ENCODE data around the gene KIF1A.
A peak's percentile ranks its signal among the peaks of the same experiment; 100 is the strongest.
"Not testable (repeated sequence)": the region's sequence is repeated elsewhere in the genome, so short reads cannot be mapped to it uniquely, and the experiment has no call there.

The KIF1A gene

DNA sequence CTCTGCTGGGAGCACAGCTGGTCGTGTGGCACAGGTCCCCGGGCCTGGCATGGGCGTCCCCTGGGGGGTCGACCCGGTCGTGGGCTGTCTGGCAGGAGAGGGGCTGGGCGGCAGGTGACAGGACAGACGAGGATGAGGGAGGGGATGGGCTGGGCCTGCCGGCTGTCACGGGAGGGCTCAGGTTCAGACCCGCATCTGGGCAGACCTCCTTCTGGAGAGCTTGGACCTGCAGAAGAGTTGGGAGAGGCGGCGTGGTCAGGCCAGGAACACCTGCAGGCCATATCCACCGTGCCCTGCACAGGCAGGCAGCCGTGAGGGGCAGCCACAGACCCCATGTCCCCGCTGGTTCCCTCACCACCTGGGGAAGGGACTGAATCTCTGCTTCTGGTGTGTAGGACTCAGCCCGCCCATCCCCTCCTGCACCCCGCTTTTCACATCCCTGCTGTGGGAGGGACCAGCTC is 102.8 kb downstream of the KIF1A start:
- no peak for DNase-seq

DNA sequence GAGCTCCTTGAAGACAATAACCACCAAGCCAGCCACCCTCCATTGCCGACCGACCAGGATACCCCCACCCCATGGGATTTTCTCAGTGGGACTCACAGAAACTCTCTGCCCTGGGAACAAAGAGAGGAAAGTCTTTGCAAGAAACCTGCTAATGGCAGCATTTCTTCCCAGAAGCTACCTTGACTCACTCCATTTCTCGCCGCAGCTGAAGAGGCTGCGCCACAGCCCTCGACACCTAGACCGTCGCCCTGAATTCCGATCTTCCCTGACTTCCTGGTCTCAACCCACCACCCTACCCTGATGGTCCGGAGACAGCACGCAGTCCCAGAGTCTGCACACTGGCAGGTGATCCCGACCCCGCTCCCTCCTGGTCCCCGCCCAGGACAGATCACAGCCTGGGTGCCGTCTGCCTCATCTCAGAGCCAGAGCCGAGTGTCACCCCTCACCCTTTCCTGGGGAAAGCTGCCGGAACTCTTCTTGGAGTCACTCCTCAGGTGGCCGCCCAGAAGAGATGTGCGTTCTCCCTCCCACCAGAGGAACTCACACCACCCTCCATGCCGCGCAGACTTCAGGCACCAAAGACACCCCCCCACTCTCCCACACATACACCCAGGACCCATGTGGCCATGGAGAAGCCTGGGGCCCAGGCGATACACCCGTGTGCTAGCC is 103.8 kb downstream of the KIF1A start:
- DNase-seq = no peak

DNA sequence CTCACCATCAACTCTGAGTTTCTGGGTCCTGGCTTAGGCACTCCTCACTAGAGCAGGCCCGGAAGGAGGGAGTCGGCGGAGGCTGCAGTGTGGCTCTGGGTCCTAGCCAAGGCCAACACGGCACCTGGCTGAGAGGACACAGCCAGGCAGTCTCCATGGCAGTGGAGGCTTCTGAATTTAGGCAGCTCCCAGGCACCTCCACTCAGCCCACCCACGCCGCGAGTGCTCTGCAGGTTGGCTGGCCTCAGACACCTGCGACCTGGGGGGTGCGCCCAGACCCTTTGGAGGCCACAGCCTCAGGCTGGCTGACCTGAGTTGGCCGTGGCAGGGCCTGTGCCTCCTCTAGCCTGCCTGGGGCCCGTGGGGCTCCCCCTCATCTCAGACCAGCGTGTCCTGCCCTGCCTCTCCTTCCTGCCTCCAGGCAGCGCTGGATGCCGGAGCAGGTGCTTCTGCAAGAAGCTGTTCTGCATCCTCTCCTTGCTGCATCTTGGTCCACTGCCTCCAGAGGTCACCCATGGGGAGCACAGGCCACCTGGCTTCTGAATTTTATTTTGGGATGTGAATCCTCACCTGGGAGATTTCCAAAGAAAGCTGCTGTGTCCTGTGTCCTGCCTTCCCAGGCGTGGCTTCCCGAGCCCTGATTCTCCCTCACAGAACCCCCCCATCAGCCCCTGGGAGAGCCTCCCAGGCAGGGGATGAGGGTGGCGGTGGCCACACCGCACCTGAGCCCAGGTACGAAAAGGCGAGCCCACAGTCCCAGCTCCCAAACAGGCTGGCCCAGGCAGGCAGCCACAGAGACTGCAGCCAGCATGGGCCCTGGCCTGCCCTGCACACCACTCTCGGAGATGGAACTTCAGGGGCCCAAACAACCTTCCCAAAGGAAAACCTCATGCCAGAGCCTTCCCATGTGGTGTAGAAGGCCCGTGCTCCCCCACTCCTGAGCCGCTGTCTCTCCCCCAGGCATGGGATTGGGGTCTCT is 105.0 kb downstream of the KIF1A start:
- no peak for DNase-seq

DNA sequence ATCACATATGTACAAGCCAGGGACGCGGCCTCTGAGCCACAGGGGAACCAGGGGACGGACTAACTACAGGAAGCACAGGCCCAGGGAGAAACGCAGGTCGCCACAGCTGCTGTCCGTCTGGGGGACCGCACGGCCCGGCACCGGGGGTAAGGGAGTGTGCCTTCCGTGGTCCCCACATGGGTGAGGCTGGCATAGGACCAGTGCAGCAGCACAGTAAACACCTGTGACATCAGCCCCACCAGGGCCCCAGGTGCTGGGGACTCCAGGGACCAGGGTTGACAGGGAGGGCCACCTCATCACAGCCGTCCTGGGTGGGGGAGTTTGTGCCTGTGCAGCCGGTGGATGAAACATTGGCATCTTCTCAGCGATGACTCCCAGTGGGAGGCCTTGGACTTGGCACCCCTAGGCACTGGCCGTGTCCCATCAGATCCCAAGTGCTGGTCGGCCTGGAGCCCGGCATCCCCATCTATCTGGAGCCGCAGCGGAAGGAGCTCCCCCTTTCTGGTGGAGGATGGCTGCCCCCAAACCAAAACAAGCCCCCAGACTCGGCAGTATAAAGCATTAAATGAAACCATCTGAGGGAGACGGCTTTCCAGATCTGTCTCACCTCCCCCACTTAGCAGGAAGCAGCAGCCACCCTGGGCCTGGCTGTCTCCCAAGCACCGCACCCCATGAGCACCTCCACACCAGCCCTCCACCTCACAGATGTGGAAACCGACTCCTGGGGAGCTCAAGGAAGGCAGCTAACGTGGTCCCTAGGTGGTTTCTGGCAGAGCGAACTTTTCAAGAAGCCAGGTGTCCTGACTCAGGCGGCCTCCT is 105.9 kb downstream of the KIF1A start:
- no peak for DNase-seq

DNA sequence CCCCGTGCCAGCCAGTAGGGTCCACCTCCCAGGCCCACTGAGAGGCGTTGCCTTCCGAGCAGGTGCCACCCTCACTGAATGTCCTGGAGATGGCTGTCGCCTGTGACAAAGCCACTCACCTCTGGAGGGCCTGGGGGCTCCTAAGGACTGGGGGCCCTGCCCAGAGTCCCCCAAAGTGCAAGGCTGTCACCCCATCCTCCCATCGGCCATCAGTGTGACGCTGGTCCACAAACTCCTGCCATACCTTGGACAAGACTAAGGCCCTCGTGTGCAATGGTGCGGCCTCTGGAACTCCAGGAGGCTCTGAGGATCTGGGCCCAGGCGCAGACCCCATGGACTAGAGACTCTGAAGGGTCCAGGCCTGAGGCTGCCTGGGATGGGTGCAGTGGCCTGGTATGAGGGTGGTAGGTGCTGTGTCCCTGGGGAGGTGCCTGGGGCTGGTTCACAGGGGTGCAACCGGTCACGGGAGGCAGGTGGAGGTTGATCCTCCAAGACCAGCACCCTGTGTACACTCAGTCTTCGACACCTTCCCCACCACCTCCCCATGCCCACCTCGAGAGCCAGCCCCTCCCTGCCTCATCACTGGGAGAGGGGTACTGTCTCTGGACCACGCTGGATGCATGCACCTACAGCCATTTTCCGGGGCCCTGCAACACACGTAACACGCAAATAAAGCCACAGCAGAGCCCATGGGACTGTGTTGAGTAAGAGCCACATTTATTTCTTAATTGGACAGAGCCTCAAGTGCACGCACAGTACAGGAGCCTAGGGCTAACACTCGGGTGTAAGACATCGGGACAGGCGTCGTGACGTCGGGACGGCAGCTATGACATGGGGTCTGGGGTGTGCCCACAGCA is 106.7 kb downstream of the KIF1A start:
- no peak for DNase-seq

DNA sequence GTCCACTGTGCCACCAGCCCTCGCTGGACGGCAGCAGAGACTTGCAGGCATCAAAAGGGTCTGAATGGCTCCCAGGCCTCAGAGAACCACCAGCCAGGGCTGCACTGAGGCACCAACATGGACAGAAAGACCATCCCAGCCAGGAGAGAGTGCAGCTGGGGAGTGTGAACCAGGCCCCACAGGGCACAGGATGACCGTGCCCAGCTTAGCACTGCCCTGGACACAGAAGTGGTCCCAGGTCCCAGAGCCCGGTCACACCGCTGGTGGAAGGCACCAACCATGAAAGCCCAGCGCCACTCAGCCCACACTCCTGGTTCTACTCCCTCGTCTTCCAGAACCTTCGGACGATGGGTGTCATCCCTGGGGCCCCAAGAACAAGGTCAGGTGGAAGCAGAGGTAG is 107.9 kb downstream of the KIF1A start:
- DNase-seq = no peak

DNA sequence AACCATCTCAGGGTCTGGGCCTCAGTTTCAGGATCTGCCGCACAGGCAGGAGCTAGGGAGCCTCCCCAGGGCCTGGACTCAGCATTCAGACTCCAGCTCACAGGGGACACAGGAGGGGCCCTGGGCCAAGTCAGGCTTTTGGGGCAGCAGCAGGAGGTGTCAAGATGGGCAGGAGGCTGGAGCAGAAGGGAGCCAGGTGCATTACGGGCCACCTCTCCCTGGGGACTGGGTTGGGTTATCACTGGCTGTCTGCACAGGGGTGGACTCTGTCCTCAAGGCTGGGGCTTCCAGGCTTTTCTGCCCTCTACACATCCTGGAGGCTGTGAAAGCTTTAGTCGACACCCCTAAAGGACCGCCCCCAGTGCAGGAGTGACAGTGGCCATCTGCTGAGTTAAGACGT is 108.3 kb downstream of the KIF1A start:
- no peak for DNase-seq

DNA sequence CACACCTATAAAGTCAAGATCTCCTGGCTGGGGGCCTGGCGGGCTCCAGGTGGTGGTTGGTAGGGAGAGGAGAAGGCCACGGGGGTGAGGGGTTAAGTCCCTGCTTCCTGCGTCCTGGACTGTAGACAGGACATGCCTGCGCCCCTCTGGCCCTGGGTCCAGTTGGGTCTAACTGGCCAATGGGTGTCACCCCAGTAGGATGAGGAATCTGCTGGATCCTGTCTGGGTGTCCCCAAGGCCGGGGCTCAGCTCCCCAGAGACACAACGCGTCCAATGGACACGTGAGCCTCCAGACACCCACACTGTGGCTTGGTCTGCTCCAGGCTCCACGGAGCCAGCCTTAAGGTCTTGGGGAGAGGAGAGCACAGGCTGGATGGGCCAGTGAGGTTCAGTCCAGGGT is 108.7 kb downstream of the KIF1A start:
- no peak for DNase-seq

DNA sequence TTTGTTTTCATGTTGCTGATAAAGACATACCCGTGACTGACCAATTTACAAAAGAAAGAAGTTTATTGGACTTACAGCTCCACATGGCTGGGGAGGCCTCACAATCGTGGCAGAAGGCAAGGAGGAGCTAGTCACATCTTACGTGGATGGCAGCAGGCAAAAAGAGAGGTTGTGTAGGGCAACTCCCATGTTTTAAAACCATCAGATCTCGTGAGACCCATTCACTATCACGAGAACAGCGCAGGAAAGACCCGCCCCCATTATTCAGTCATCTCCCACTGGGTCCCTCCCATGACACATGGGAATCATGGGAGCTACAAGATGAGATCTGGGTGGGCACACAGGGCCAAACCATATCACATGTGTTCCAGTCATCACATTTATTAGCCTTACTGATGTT is 111.6 kb downstream of the KIF1A start:
- DNase-seq = no peak

DNA sequence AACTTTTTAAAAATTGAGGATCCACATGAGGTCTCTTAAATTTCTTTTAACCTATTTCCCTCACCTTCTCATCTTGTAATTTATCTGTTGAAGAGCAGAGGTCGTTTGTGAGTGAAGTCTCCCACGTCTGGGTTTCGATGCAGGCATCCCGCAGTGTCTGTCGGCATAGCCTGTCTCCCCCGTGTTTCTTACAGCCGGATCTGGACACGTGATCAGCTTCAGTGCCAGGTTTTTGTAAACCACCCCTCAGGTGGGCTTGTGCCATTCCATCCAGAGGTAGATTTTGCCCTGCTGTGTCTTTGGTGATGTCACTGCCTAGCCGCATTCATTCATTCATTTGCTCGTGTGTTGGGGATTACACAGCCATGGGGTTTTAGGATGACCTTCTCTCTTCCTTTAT is 112.2 kb downstream of the KIF1A start:
- no peak for DNase-seq

DNA sequence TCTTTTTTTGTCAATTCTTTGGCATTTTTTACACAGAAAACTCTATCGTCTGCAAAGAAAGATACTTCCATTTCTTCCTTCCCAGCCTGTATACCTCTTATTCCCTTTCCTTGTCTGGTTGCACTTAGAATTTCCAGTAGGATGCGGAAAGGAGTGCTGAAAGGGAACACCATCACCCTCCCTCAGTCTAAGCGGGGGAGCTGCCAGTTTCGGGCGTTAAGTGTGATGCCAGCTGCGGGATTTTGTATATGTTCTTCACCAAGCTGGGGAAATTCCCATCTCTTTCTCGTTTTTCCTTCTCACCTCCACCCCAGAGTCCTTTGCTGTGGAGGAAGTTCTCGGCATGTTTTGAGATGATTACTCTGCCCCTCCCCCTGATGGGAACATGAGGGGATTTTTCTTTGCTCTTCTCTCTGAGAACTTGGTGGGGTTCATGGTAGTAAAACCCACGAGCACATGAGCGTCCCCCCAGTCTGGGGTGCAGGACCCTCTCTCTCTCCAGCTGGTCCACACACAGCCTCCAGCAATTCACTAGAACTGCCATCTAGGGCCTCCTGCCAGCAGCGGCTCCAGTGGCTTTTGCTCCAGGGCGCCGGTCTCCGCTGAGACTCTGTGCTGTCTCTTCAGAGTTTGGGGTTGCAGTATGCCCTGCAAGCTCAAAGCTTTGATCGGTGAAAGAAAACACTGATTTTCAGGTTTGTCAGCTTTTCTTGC is 112.8 kb downstream of the KIF1A start:
- DNase-seq = no peak

DNA sequence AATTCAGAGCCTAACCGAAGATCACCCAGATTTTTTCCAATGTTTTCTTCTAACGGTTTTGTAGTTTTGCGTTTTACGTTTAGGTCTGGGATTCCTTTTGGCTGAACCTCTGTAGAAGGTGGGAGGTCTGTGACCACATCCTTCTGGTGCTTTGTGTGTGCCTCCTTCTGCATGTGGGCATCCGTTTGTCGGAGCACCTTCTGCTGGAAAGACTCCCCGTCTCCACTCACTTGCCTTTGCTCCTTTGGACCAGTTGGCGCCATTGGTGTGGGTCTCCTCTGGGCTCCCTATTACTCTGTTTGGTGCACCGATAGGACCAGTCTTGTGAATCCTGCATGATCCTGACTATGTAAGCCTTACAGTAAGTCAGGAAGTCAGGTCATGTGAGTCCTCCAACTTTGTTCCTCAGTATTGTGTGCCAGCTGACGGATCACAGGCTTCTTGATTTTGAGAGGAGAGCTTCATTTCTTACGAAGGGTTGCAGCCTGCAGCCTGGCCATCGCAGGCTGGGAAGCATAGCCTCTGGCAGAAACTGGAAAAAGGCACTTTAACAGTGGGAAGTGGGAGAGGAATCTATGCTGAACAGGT is 114.7 kb downstream of the KIF1A start:
- no peak for DNase-seq

DNA sequence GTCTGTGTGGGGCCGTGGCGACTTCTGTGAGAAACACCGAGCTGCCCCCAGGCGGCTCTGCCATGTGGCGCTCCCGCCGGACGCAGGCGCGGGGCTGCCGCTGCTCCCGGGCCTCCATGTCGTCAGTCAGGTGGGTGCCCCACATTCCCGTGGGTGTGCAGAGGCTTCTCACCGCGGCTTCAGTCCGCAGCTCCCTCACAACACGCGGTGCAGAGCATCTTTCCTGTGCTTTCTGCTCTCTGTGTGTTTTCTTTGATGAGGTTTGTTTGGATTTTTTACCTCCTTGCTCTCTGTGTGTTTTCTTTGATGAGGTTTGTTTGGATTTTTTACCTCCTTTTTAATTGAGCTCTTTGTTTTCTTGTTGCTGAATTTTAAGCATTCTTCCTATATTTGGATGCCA is 115.4 kb downstream of the KIF1A start:
- DNase-seq = peak; percentile 29

DNA sequence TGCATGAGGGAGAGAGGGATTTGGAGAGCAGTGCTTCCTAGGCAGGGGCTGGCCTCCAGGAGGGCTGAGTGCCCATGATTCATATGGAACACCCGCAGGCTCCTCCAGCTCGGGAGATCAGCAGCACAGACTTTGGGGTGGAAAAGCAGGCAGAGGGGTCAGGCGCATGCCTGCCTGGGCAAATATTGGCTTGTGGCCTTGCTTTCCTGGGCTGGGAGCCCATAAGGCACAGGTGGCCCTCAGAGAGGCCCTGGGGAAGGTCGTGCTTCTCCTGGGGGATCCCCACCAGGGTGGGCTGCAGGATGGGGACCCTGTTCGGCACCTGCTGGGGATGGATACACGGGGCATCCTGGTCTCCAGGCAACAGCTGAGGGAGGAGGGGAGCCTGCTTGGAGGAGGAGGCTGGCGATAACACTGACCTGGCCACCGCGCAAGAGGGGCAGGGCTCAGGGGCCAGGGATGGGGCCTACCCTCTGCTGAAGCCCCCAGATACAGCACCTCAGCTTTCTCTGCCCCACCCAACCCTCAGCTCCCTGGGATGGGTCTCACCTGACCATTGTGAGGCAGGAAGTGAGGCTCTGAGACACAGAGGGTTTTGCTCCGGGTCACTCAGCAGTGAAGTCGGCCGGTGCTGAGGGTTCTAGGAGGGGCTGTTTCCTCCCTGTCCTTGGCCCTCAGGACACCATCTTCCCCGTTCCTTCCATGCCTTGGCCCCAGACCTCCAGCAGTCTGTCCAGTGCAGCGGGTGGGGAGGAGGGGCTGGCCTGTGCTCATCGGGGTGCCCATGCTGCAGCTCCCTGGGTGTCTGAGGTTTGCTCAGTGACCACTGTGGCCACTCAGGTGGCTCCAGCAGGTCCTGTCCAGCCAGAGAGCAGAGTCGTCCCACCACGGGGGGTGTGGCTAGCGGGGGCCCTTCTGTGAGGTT is 116.3 kb downstream of the KIF1A start:
- no peak for DNase-seq

DNA sequence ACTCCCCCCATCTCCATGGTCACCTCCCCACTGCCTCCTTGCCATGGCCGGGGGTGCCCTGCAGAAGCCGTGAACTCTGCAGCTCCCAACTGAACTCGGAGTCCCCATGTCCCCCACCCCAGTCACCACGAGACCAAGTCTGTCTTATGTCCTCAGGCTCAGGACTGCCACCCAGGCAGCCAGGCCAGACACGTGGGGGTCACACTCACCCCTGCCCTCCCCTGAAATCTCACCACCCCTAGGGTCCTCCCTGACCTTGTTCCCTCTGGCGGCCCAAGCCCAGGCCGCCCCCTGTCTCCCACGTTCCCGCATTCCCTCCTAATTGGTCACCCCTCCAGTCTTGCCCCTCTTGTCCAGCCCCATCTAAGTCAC is 117.4 kb downstream of the KIF1A start:
- DNase-seq = no peak

DNA sequence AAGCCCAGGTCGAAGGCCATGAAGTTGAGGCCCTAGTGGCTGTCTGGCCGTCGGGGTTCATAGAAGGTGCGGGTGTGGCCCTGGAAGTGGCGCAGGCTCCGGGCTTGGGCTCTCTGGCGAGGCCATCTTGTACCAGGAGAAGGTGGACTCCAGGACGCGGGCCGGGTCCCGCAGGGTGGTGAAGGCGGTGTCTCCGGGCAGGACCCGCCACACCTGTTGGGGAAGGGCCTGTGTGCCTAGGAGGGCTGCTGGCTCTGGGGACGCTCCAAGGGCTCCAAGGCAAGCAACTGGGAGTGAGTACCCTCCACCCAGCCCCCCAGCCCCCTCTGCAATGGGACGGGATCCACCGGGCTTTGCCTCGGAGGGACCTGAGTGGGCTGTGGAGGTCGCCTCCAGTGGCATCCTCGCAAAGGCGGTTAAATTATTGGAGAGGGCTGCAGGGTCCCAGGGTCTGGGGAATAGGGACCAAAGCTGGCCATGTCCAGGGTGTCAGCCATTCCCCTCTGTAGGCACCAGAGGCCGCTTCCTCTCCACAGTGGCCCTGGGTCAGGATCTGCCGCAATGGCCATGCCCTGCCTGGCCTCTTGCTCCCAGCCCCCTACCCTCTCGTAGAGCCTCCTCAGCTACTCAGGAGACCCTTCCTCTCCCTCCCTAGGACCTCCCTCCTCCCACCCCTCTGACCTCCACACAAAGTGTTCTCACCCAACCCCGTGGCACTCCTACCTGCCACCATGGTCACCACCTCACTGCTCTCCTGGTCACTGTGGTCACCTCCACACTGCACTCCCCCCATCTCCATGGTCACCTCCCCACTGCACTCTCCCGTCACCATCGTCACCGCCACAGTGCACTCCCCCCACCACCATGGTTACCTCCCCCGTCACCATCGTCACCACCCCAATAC is 118.0 kb downstream of the KIF1A start:
- no peak for DNase-seq

DNA sequence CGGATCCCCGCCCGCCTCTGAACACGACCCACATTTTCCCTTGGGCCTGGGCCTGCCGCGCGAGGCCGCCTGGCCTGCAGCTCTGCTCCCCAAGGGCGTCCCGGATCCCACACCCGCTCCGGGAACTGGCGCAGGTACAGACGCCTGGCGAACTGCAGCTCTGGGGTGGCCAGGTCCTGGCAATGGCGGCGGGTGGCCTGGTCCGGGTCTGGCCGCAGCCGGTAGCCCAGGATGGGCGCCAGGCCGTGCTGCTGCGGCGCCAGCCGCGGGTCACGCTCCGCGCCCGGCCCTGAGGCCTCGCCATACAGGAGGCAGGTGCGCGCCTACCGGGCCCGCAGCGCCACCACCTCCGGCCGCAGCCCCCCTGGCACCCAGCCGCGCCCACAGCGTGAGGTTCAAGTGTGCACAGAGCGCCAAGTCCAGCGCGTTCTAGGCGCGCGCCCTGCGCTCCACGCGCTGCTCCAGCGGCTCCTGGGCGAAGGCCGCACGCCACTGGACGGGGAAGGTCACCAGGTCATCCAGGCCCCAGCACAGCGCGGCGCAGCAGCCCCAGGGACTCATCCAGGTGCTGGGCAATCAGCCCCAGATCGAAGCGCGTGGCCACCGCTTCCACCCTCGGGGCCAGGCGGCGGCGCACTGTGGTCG is 118.8 kb downstream of the KIF1A start:
- no peak for DNase-seq

DNA sequence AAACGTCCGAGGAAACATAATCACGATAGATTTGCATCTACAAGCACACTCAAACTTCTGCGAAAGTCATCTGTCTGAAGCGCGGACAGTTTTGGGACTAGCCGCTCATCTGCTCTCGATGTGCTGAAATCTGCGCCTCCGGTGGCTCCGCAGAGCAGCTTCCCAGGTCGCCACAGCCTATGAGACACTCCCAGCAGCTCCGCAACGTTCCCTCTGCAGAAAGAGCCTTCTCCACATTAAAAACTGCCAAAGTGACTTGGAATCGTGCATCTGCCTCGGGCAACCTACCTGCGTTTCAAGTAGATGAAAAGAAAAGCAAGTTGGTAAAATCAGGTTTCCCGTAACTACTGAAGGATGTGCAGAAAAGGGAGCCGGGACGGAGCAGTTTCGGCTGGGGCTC is 119.4 kb downstream of the KIF1A start:
- not testable (repeated sequence) for DNase-seq
